Measurements from ENCODE around the gene MITF. TPM values are rescaled to one million over a fixed set of nuclear protein-coding genes. Genes with fewer than 3 reads are reported as not detected.

The MITF gene
- total RNA-seq, 2 donors from 2014 or later = 1.8 to 3.0 TPM

DNA sequence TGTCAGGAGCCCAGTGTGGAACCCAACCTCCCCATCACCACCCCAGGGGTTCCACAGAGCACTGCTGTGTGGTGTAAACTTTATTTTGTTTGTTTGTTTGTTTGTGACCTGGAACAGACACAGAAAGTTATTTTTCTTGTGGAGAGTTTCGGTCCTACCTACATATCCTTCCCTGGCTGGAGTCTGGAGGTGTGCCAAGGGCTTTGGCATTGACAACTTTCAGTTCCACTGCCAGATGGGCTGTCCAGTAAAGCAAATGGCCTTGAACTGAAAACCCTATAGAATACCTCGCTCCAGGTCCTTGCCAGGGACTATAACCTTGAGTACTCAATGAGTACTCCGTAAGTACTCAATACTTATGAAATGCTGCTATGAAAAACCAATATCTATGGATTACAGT lies 103.5 kb downstream of the MITF start:
- H3K27ac ChIP-seq (ENCODE audit: low read depth, low read length) = no peak overlapping the region
- no peaks in the 10 kb centered on the region for H3K36me3 ChIP-seq (ENCODE audit: control insufficient read depth, insufficient read depth, low read length)
- 59% methylated on average over 3 of the region's 3 CpGs; no CpG with 5 or more reads in 1 of the 2 experiments for WGBS, 2 experiments (ENCODE audit: insufficient coverage in 1 of 2, insufficient read length in 1 of 2)
- no peaks in the 10 kb centered on the region for H3K36me3 Mint-ChIP-seq (ENCODE audit: low read depth)
- no peaks in the 10 kb centered on the region for H3K4me1 Mint-ChIP-seq
- H3K4me3 Mint-ChIP-seq = no peak overlapping the region
- DNase-seq = no peak
- no peaks in the 10 kb centered on the region for H3K4me1 ChIP-seq (ENCODE audit: control insufficient read depth, insufficient read depth, low read length)
- H3K9me3 Mint-ChIP-seq = no peaks in the 10 kb centered on the region
- H3K9ac ChIP-seq (ENCODE audit: extremely low read depth, low read length, poor library complexity, severe bottlenecking) = no peak overlapping the region
- H3K27ac Mint-ChIP-seq = no peak overlapping the region
- no peaks in the 10 kb centered on the region for H3K27me3 Mint-ChIP-seq (ENCODE audit: insufficient read depth)
- H3K27me3 ChIP-seq (ENCODE audit: control insufficient read depth, insufficient read depth, low read length, poor library complexity, severe bottlenecking) = no peaks in the 10 kb centered on the region
- TF ChIP-seq, protein P1, sequence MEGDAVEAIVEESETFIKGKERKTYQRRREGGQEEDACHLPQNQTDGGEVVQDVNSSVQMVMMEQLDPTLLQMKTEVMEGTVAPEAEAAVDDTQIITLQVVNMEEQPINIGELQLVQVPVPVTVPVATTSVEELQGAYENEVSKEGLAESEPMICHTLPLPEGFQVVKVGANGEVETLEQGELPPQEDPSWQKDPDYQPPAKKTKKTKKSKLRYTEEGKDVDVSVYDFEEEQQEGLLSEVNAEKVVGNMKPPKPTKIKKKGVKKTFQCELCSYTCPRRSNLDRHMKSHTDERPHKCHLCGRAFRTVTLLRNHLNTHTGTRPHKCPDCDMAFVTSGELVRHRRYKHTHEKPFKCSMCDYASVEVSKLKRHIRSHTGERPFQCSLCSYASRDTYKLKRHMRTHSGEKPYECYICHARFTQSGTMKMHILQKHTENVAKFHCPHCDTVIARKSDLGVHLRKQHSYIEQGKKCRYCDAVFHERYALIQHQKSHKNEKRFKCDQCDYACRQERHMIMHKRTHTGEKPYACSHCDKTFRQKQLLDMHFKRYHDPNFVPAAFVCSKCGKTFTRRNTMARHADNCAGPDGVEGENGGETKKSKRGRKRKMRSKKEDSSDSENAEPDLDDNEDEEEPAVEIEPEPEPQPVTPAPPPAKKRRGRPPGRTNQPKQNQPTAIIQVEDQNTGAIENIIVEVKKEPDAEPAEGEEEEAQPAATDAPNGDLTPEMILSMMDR (conservative IDR thresholded peaks at IDR 0.05) = no peak
- H3K4me3 ChIP-seq (ENCODE audit: low read length) = no peak overlapping the region
- H3K9me3 ChIP-seq (ENCODE audit: control insufficient read depth, low read length) = no peaks in the 10 kb centered on the region

DNA sequence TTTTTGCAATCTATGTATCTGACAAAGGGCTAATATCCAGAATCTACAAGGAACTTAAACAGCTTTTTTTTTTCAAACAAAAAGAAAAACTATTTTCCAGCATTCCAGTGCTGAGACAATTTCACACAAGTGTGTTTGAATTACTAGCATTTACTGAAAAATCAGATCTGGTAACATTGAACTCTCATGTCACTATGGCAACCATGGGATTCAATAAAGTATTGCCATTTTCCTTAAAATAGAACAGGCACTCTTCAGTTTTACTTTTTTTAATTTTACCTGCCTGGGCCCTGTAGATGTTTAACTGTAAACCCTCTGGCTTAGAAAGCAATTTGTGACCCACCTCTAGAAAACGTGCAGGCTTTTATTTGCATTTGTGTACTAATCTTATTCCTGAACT lies 105.4 kb downstream of the MITF start:
- Histone ChIP-seq H3K9me3 (ENCODE audit: control insufficient read depth, low read length) (no peaks in the 10 kb centered on the region), H3K4me3 (ENCODE audit: low read length) (no peak overlapping the region), H3K9ac (ENCODE audit: extremely low read depth, low read length, poor library complexity, severe bottlenecking) (no peak overlapping the region), H3K27ac (ENCODE audit: low read depth, low read length) (no peak overlapping the region), H3K4me1 (ENCODE audit: control insufficient read depth, insufficient read depth, low read length) (no peaks in the 10 kb centered on the region), H3K27me3 (ENCODE audit: control insufficient read depth, insufficient read depth, low read length, poor library complexity, severe bottlenecking) (no peaks in the 10 kb centered on the region), H3K36me3 (ENCODE audit: control insufficient read depth, insufficient read depth, low read length) (no peaks in the 10 kb centered on the region)
- Mint-ChIP-seq H3K36me3 (ENCODE audit: low read depth) (no peaks in the 10 kb centered on the region), H3K9me3 (no peaks in the 10 kb centered on the region), H3K27me3 (ENCODE audit: insufficient read depth) (peaks cover 1% of the 10 kb centered on the region), H3K4me1 (no peaks in the 10 kb centered on the region), H3K4me3 (no peak overlapping the region), H3K27ac (no peak overlapping the region)
- WGBS, 2 experiments (ENCODE audit: insufficient coverage in 1 of 2, insufficient read length in 1 of 2) = 76% methylated on average over 1 of the region's 1 CpG; no CpG with 5 or more reads in 1 of the 2 experiments
- TF ChIP-seq, protein P1 (conservative IDR thresholded peaks at IDR 0.05) = no peak
- no peak for DNase-seq

DNA sequence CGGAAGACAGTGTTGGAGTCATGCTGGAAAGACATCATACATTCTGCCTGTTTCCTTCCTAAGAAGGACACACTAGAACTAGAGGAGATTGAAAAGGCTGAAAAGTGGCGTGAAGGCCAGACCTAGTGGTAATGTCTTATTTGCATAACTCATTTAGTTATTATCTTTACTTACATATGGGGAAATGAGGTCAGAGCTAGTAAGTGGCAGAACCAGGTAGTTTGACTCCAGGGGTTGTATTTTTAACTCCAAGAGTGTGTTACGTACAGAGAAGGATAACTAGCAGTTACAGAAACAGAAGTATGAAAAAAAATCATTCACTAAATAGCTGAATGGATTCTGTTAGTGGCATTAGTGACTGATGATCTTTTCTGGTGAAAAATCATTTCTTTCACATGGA lies 108.0 kb downstream of the MITF start:
- Mint-ChIP-seq H3K27me3 (ENCODE audit: insufficient read depth) (peaks cover 1% of the 10 kb centered on the region), H3K4me1 (no peaks in the 10 kb centered on the region), H3K36me3 (ENCODE audit: low read depth) (no peaks in the 10 kb centered on the region), H3K4me3 (no peak overlapping the region), H3K9me3 (no peaks in the 10 kb centered on the region), H3K27ac (no peak overlapping the region)
- DNase-seq = no peak
- Histone ChIP-seq H3K27me3 (ENCODE audit: control insufficient read depth, insufficient read depth, low read length, poor library complexity, severe bottlenecking) (no peaks in the 10 kb centered on the region), H3K36me3 (ENCODE audit: control insufficient read depth, insufficient read depth, low read length) (no peaks in the 10 kb centered on the region), H3K9me3 (ENCODE audit: control insufficient read depth, low read length) (no peaks in the 10 kb centered on the region), H3K27ac (ENCODE audit: low read depth, low read length) (no peak overlapping the region), H3K4me3 (ENCODE audit: low read length) (no peak overlapping the region), H3K9ac (ENCODE audit: extremely low read depth, low read length, poor library complexity, severe bottlenecking) (no peak overlapping the region), H3K4me1 (ENCODE audit: control insufficient read depth, insufficient read depth, low read length) (no peaks in the 10 kb centered on the region)
- WGBS, 2 experiments (ENCODE audit: insufficient coverage in 1 of 2, insufficient read length in 1 of 2) = 89 to 92% methylated on average over 1 to 2 of the region's 3 CpGs
- TF ChIP-seq, protein P1 (conservative IDR thresholded peaks at IDR 0.05) = no peak
